Cardiac fibroblast (primary cell): ENCODE data around the gene NLRP6.
"Not testable (repeated sequence)": the region's sequence is repeated elsewhere in the genome, so short reads cannot be mapped to it uniquely, and the experiment has no call there.

Source experiments
- DNase-seq, 2 donors: peaks; one replicate each; pipeline versions ENCODE4 v3.0.0 to v3.0.0-alpha.2; 2010; ENCODE audit warnings: low read depth in 2 of 2
- H3K4me3 ChIP-seq, 2 donors: replicated peaks in 1 of 2; 1 replicate in 1 of 2; 2 replicates in 1 of 2; pipeline ENCODE4 v1.5.1; 2011; ENCODE audit warnings: low read depth in 2 of 2, low read length in 2 of 2, mild to moderate bottlenecking in 2 of 2, moderate library complexity in 1 of 2
- CTCF ChIP-seq: IDR thresholded peaks from one replicate; pipeline ENCODE4 v1.5.1; 2011; ENCODE audit warnings: low read depth, mild to moderate bottlenecking, low read length, inconsistent platforms

NLRP6 gene

GRCh38 chr11:236774-237767 is 41.1 kb upstream of the NLRP6 start, which contains the start of gene PSMD13:
PSMD13 (plus strand) TSS chr11:236976; CDS start chr11:237050, 74 bp downstream.
- DNase-seq: peak; percentile 80 to 82
- no peak for TF ChIP-seq CTCF
- peak within 1 kb of the TSS; percentile 96 for H3K4me3 ChIP-seq

DNA sequence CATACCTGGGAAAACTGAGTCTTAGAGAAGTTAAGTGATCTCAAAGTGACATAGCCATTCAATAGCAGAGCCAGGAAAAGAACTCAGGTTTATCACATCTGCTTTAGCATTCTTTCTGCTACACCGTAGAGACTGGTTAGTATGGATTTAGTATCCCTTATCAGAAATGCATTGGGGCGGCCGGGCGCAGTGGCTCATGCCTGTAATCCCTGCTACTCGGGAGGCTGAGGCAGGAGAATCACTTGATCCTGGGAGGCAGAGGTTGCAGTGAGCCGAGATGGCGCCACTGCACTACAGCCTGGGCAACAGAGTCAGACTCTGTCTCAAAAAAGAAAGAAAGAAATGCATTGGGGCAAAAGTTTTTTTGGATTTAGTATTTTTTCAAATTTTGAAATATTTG is 39.9 kb upstream of the NLRP6 start:
- DNase-seq: not testable (repeated sequence)
- peak overlapping the region in 1 of 2 donors; percentile 96 for H3K4me3 ChIP-seq

GRCh38 chr11:240315-240714 is 37.9 kb upstream of the NLRP6 start:
- no peak for DNase-seq
- no peak overlapping the region for H3K4me3 ChIP-seq
- TF ChIP-seq CTCF: no peak

- no peak for TF ChIP-seq CTCF
- no peak for DNase-seq
- no peak overlapping the region for H3K4me3 ChIP-seq
Observed at GRCh38 chr11:241634-242033, 36.6 kb upstream of the NLRP6 start.

DNA sequence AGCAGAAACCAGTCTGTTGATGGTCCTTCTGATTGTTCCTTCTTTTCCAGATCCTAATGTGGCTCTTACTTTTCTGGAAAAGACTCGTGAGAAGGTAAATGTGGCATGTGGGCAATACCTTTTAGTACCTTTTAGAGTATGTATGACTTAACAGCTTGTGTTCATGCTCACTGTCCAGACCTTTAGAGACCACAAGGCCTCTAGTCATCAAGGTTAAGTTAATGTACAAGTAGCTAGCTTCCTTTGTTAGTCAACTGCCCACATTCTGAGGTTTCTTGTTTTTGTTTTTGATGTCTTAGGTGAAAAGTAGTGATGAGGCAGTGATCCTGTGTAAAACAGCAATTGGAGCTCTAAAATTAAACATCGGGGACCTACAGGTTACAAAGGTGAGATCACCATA is 33.8 kb upstream of the NLRP6 start:
- TF ChIP-seq CTCF: no peak
- no peak for DNase-seq
- H3K4me3 ChIP-seq: no peak overlapping the region

- DNase-seq: no peak
- no peak overlapping the region for H3K4me3 ChIP-seq
- TF ChIP-seq CTCF: no peak
Observed at GRCh38 chr11:249062-249461, 29.1 kb upstream of the NLRP6 start.

DNA sequence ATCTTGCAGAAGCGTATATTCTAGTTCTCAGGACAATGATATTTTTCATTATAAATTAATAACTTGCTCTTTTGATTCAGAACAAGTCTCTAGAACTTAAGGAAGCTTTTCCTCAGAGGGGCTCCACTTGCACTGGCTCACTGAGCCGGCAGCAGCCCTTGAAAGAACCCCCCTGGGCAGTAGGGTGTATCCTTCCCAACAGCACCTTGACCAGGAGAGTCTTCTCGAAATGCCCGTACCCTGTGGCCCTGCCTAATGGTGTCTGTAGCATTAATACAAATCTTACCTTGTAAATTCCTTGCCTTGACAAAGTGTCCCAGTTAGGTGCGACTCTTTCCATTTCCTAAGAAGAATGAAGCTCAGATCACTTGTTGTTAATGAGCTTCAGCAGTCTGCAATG is 27.9 kb upstream of the NLRP6 start:
- no peak for TF ChIP-seq CTCF
- H3K4me3 ChIP-seq: no peak overlapping the region

More for the DNA sequence above, 27.9 kb upstream of the NLRP6 start:
- no peak for DNase-seq
